Body of pancreas (tissue), 4 donors: ENCODE results near the gene IFNL3. TPM values are rescaled to one million over a fixed set of nuclear protein-coding genes. Genes with fewer than 3 reads are reported as not detected.

Experiments
- ATAC-seq: fragments of 150-250 bp; one replicate; pipeline ENCODE4 v1.9.1; 2016
- DNase-seq, 4 donors: peaks; one replicate each; pipeline ENCODE4 v3.0.0-alpha.2; 2019
- H3K27ac ChIP-seq, 4 donors: fragments of 200-600 bp; sonication (generic); 1 replicate in 3 of 4; 2 replicates in 1 of 4; pipeline versions ENCODE4 v1.5.1 to v1.6.1; 2016 to 2019; ENCODE audit warnings: mild to moderate bottlenecking in 1 of 4, mixed read lengths in 1 of 4, moderate library complexity in 1 of 4
- H3K27me3 ChIP-seq, 2 donors: fragments of 200-600 bp; sonication (generic); one replicate each; pipeline ENCODE4 v1.6.0; 2016; ENCODE audit warnings: mild to moderate bottlenecking in 1 of 2
- H3K36me3 ChIP-seq, 2 donors: fragments of 200-600 bp; sonication (generic); replicated peaks in 1 of 2; 2 replicates each; pipeline ENCODE4 v1.5.1; 2016; ENCODE audit warnings: low read depth in 2 of 2; ENCODE audit not compliant: insufficient read depth in 1 of 2
- H3K4me1 ChIP-seq: fragments of 200-600 bp; sonication (generic); one replicate; pipeline ENCODE4 v1.6.0; 2016
- H3K4me3 ChIP-seq, 2 donors: fragments of 200-600 bp; sonication (generic); 1 replicate in 1 of 2; 2 replicates in 1 of 2; pipeline ENCODE4 v1.5.1; 2016 to 2019
- H3K9me3 ChIP-seq, 3 donors: fragments of 200-600 bp; sonication (generic); 1 replicate in 2 of 3; 2 replicates in 1 of 3; pipeline ENCODE4 v1.5.1; 2016
- CTCF ChIP-seq, 7 experiments: fragments of 450-650 bp in 4 of 7; fragments of 200-600 bp in 3 of 7; sonication (generic) in 3 of 7; IDR thresholded peaks; one replicate each; pipeline ENCODE4 v1.5.1; 2016 to 2019; ENCODE audit warnings: antibody characterized with exemption in 7 of 7
- POLR2A ChIP-seq, 3 donors: fragments of 450-650 bp; IDR thresholded peaks; one replicate each; pipeline ENCODE4 v1.6.1; 2016; ENCODE audit warnings: antibody characterized with exemption in 3 of 3, mild to moderate bottlenecking in 2 of 3
- WGBS, 2 donors: methylation state at CpG; one replicate each; pipeline ENCODE4 v1.1.5; 2017; 5-methylcytosine and 5-hydroxymethylcytosine counted together
- intact Hi-C: fragments of 100-400 bp; cut with DNase I; formaldehyde crosslinking; loops from one replicate; pipeline ENCODE4 v1.15.1; 2023
- total RNA-seq, 2 donors: library from RNA; depleted of rRNA; stranded (reverse); fragments of >200 nt; gene quantifications; one replicate each; pipeline ENCODE4 v1.1.0, GENCODE V29; 2016

The IFNL3 gene
- total RNA-seq, 2 donors from 2014 or later: not detected

- TF ChIP-seq CTCF (IDR thresholded peaks at IDR 0.05): peak in 1 of 7 experiments; percentile 5
- peak in 1 of 3 donors; percentile 54 for TF ChIP-seq POLR2A (IDR thresholded peaks at IDR 0.05)
- H3K4me1 ChIP-seq: peaks cover 56% of the 10 kb centered on the region
- H3K27ac ChIP-seq: peak overlapping the region; percentile 70 to 84 (median 76)
- no peak overlapping the region for H3K4me3 ChIP-seq
- H3K36me3 ChIP-seq: no peaks in the 10 kb centered on the region
- DNase-seq (peak; percentile 78 to 91 (median 86)), ATAC-seq (peak; percentile 83)
- no peaks in the 10 kb centered on the region for H3K27me3 ChIP-seq
- no peaks in the 10 kb centered on the region for H3K9me3 ChIP-seq
- intact Hi-C loops: no loop called here
- WGBS, 2 donors: 8 to 10% methylated on average over 8 of the region's 8 CpGs
Measured at GRCh38 chr19:39193803-39194202, 51.0 kb downstream of the IFNL3 start.

Other genes with a start within 250 kb of the IFNL3 start
- gene FBXO27, start 212.5 kb downstream of the IFNL3 start, total RNA-seq: 1 to 10 TPM in 1 of 2 donors, under 1 TPM in 1; 0.52 to 4.3 TPM
- gene ACP7, start 160.6 kb downstream of the IFNL3 start, total RNA-seq: not detected
- gene PAK4, start 119.2 kb downstream of the IFNL3 start, total RNA-seq: 10 to 100 TPM; 18.9 to 40.2 TPM
- gene NCCRP1, start 48.0 kb downstream of the IFNL3 start, total RNA-seq: 1 to 10 TPM in 1 of 2 donors, under 1 TPM in 1; 0.66 to 7.8 TPM
- 1,000 to 10,000 TPM; 2,614 to 5,793 TPM for gene SYCN, start 40.7 kb downstream of the IFNL3 start, total RNA-seq
- gene IFNL4, start 3.9 kb upstream of the IFNL3 start, total RNA-seq: not detected
- not detected for gene IFNL2, start 23.4 kb upstream of the IFNL3 start, total RNA-seq
- gene IFNL1, start 51.4 kb upstream of the IFNL3 start, total RNA-seq: not detected
- gene LRFN1, start 75.9 kb upstream of the IFNL3 start, total RNA-seq: 1 to 10 TPM; 2.0 to 5.7 TPM
- 1 to 10 TPM; 1.3 to 6.0 TPM for gene GMFG, start 91.0 kb upstream of the IFNL3 start, total RNA-seq
- gene SAMD4B, start 97.4 kb upstream of the IFNL3 start, total RNA-seq: 10 to 100 TPM; 41.5 to 77.8 TPM
- gene PAF1, start 146.1 kb upstream of the IFNL3 start, total RNA-seq: 10 to 100 TPM; 16.9 to 49.8 TPM
- 10 to 100 TPM; 23.1 to 40.9 TPM for gene MED29, start 146.4 kb upstream of the IFNL3 start, total RNA-seq
- 100 to 1,000 TPM in 1 of 2 donors, 10 to 100 TPM in 1; 55.8 to 108 TPM for gene ZFP36, start 161.8 kb upstream of the IFNL3 start, total RNA-seq
- 10 to 100 TPM in 1 of 2 donors, 1 to 10 TPM in 1; 6.7 to 13.2 TPM for gene PLEKHG2, start 167.7 kb upstream of the IFNL3 start, total RNA-seq
- gene RPS16, start 190.9 kb upstream of the IFNL3 start, total RNA-seq: 1,000 to 10,000 TPM in 1 of 2 donors, 100 to 1,000 TPM in 1; 573 to 1,475 TPM
- gene SUPT5H, start 200.6 kb upstream of the IFNL3 start, total RNA-seq: 10 to 100 TPM; 82.0 to 90.3 TPM
- 10 to 100 TPM; 30.4 to 50.8 TPM for gene TIMM50, start 235.8 kb upstream of the IFNL3 start, total RNA-seq